ENCODE results near the gene MAFG.
"Not testable (repeated sequence)": the region's sequence is repeated elsewhere in the genome, so short reads cannot be mapped to it uniquely, and the experiment has no call there.

The MAFG gene

DNA sequence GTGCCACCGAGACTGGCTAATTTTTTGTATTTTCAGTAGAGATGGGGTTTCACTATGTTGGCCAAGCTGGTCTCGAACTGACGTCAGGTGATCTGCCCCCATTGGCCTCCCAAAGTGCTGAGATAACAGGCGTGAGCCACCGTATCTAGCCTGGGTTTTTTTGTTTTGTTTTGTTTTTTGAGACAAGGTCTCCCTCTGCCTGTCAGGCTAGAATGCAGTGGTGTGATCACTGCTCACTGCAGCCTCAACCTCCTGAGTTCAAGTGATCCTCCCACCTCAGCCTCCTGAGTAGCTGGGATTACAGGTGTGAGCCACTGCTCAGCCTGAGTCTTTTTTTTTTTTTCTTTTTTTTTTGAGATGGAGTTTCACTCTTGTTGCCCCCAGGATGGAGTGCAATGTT lies 25.9 kb upstream of the MAFG start:
- H3K27me3 ChIP-seq (ENCODE audit: low read depth); H3K4me3 ChIP-seq; DNase-seq (ENCODE audit: low spot score in 2 of 2); H3K9me3 ChIP-seq; H3K4me1 ChIP-seq; H3K36me3 ChIP-seq (replicated peaks); in situ Hi-C loops (cut with MboI; ENCODE audit: low sequenced_read_pairs): not testable (repeated sequence)

DNA sequence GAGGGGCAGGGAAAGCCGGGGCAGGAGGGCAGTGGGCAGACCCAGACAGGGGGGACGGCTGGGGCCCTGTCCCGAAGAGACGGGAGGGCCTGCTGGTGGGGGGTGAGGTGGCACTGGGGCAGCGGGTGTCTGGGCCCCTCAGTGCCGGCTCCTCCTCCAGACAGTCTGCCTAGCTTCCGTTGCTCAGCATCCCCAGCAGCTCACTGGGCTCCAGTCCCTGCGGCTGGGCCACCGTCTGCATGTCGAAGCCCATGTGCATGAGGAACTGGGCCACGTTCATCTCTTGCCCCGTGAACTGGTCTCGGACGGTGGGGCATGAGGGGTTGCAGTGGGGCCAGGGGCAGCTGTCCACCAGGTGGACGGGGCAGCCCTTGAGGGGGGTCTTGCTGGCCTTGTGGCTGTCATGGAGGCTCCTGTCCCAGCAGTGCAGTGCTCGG lies 25.3 kb upstream of the MAFG start:
- in situ Hi-C loops (cut with MboI; ENCODE audit: low sequenced_read_pairs) = no loop called here
- Histone ChIP-seq H3K9me3 (no peaks in the 10 kb centered on the region), H3K4me1 (no peaks in the 10 kb centered on the region), H3K27me3 (ENCODE audit: low read depth) (no peaks in the 10 kb centered on the region), H3K4me3 (no peak overlapping the region), H3K36me3 (replicated peaks) (no peaks in the 10 kb centered on the region)
- no peak for DNase-seq (ENCODE audit: low spot score in 2 of 2)

DNA sequence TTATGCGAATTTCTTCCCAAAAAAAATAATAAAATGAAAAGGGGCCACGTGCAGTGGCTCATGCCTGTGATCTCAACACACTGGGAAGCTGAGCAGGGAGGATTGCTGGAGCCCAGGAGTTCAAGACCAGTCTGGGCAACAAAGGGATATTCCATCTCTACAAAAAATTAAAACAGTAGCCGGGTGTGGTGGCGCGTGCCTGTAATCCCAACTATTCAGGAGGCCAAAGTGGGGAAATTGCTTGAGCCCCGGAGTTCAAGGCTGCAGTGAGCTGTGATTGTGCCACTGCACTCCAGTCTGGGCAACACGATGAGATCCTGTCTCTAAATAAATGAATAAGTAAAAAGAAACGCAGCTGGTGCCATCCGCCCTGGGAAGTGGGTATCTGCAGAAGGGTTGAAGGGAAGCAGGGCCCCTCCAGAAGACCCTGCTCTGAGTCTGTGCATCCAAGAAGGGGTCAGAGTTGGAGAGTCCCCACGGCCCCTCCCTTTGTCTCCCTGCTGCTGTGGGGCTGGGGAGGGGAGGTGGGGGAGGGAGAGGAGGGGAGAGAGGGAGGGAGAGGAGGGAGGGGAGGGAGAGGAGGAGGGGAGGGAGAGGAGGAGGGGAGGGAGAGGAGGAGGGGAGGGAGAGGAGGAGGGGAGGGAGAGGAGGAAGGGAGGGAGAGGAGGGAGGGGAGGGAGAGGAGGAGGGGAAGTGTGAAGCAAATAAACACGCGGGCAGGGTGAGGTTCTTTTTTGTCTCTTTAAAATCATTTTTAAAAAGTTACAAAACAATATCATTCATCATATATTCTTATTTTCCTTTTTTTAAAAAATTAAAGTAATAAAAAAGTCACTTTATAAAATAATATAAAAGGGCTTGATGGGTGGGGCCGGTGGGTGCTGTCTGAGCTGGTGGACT lies 24.5 kb upstream of the MAFG start:
- H3K27me3 ChIP-seq (ENCODE audit: low read depth) = no peaks in the 10 kb centered on the region
- H3K4me3 ChIP-seq = no peak overlapping the region
- no peaks in the 10 kb centered on the region for H3K4me1 ChIP-seq
- DNase-seq (ENCODE audit: low spot score in 2 of 2) = no peak
- H3K36me3 ChIP-seq (replicated peaks) = no peaks in the 10 kb centered on the region
- in situ Hi-C loops (cut with MboI; ENCODE audit: low sequenced_read_pairs) = no loop called here
- no peaks in the 10 kb centered on the region for H3K9me3 ChIP-seq

DNA sequence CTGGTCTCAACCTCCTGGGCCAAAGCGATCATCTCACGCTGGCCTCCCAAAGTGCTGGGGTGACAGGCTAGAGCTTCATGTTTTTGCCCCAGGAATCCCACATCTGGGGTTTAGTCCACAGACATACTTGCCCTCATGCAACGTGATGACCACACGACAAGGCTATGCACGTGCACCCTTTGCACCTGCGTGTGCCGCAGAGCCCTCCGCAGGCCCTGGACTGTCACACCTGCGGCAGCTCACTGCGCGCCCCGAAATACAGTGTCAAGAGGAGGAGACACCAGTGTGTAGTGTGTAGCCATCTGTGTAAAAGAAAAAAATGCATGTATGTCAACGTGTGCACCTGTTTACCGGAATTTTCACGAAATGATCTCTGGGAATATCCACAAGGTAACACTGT lies 23.0 kb upstream of the MAFG start:
- no peaks in the 10 kb centered on the region for H3K27me3 ChIP-seq (ENCODE audit: low read depth)
- H3K9me3 ChIP-seq = no peaks in the 10 kb centered on the region
- H3K4me3 ChIP-seq = no peak overlapping the region
- no peak for DNase-seq (ENCODE audit: low spot score in 2 of 2)
- in situ Hi-C loops (cut with MboI; ENCODE audit: low sequenced_read_pairs) = no loop called here
- no peaks in the 10 kb centered on the region for H3K36me3 ChIP-seq (replicated peaks)
- no peaks in the 10 kb centered on the region for H3K4me1 ChIP-seq

DNA sequence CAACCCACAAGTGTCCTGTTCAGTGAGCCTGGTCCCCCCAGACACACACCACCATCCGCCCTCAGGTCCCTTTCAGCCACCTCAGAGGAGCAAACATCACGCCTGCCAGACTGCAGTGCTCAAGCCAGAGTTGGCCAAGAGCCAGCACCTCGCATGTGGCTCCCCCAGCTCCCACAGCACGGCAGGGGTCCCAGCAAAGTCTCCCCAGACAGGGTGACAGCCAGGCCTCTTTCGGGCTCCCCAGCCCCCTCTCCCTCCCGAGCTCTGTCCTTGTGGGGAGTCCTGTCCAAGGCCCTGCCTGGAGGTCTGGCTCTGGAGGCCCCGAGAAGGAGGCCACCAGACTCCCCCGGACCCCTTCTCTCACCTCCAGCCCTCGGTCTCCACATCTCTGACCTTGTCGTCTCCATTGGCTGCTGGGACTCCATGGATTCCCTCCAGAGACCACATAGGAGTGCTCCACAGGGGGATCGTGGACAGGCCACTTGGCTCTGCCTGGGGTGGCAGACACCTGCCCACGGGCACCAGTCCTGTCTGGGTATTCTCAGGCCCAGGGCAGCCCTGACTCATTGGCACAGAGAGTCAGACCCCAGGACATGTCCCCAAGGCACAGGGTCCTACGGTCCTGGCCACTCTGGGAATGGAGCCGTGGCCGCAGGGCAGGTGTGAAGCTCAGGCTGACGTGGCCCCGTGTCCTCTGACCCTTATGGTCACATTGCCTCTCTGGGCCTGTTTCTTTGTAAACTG lies 21.3 kb upstream of the MAFG start:
- Histone ChIP-seq H3K4me3 (no peak overlapping the region), H3K27me3 (ENCODE audit: low read depth) (no peaks in the 10 kb centered on the region), H3K4me1 (no peaks in the 10 kb centered on the region), H3K9me3 (no peaks in the 10 kb centered on the region), H3K36me3 (replicated peaks) (no peaks in the 10 kb centered on the region)
- in situ Hi-C loops (cut with MboI; ENCODE audit: low sequenced_read_pairs) = no loop called here
- DNase-seq (ENCODE audit: low spot score in 2 of 2) = no peak

DNA sequence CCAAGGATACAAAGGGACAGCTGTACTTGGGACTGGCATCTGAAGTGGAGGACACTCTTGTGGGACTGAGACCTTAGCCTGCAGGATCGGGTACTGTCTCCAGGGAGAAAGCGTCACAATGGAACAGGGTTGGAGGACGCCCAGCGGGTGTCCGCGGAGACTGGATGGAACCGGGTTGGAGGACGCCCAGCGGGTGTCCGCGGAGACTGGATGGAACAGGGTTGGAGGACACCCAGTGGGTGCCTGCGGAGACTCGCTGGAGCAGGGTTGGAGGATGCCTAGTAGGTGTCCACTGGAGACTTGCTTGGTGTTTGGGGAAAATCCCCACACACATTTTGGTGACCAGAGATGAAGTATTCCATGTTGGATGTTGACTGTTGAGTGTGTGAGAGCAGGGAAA lies 19.7 kb upstream of the MAFG start, which contains the start of gene MYADML2:
Gene MYADML2, minus strand, starts transcription at position 45 of the 400 bp plus-strand sequence. CDS start 5,492 bp downstream, outside the sequence.
- DNase-seq (ENCODE audit: low spot score in 2 of 2) = no peak
- Histone ChIP-seq H3K9me3 (no peaks in the 10 kb centered on the region), H3K4me3 (no peak within 1 kb of the TSS), H3K27me3 (ENCODE audit: low read depth) (no peaks in the 10 kb centered on the region), H3K36me3 (replicated peaks) (no peaks in the 10 kb centered on the region), H3K4me1 (no peaks in the 10 kb centered on the region)
- in situ Hi-C loops (cut with MboI; ENCODE audit: low sequenced_read_pairs) = no loop called here

DNA sequence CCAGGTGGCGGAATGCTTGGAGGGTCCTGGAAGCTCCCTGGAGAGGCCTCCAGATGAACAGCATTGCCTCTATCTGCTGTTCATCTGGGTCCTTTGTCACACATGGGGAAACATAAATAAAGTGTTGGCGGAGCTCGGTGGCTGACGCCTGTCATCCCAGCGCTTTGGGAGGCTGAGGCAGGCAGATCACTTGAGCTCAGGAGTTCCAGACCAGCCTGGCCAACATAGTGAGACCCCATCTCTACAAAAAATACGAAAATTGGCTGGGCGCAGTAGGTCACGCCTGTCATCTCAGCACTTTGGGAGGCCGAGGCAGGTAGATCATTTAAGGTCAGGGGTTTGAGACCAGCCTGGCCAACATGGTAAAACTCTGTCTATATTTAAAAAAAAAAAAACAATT lies 17.3 kb upstream of the MAFG start:
- DNase-seq (ENCODE audit: low spot score in 2 of 2) = no peak
- H3K4me1 ChIP-seq = no peaks in the 10 kb centered on the region
- no peaks in the 10 kb centered on the region for H3K9me3 ChIP-seq
- in situ Hi-C loops (cut with MboI; ENCODE audit: low sequenced_read_pairs) = no loop called here
- no peak overlapping the region for H3K4me3 ChIP-seq
- no peaks in the 10 kb centered on the region for H3K36me3 ChIP-seq (replicated peaks)
- no peaks in the 10 kb centered on the region for H3K27me3 ChIP-seq (ENCODE audit: low read depth)

DNA sequence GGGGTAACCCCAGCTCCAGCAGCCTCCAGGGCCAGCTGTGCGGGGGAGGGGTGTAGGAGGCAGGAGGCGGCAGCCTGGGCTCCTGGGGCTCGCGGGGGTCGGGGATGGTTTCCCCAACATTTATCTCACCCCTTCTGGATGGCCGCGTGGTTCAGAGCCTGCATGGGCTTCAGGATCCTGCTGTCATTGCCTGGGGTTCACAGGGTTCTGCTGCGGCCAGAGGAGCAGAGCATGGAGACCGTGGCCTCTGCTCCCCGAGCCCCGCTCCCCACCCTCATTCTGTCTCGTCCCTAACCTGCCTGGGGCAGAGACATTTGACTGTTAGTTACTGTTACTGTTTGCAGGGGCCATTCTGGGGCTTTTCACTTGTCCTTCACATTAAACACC lies 14.6 kb upstream of the MAFG start:
- Histone ChIP-seq H3K27me3 (ENCODE audit: low read depth) (no peaks in the 10 kb centered on the region), H3K36me3 (replicated peaks) (no peaks in the 10 kb centered on the region), H3K4me3 (no peak overlapping the region), H3K9me3 (no peaks in the 10 kb centered on the region), H3K4me1 (peaks cover 5% of the 10 kb centered on the region; the same call in 1 of the 2 replicates)
- no peak for DNase-seq (ENCODE audit: low spot score in 2 of 2)
- in situ Hi-C loops (cut with MboI; ENCODE audit: low sequenced_read_pairs) = no loop called here

DNA sequence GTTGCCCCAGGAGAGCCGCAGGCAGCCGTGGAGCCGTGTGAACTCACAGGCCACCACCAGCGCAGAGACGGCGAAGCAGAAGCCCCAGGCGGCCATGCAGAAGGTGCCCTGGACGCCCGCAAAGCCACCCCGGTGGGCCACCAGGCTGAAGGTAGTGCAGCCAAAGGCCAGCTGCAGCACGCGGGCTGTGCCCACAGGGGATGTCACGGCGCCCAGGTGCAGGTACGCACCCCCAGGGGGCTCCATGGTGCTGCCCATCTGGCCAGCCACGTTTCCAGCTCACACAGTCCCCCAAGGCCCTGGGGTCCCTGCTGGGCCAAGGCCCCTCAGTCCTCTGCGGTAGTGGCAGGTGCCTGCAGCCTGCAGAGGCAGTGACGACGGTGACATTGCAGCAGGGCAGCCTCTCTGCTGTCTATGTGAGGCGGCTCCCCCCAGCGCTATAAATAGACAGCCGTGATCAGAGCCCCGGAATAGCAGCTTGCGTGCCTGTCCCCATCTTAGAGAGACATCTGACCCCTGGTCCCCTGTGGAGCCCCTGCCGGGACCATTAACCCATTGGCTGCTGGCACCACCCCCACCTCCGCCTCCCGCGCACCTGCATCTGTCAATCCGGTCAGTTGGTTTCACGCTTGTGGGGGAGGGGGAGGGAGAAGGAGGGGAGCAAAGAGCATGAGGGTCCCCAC lies 14.1 kb upstream of the MAFG start:
- no peak for DNase-seq (ENCODE audit: low spot score in 2 of 2)
- no peaks in the 10 kb centered on the region for H3K27me3 ChIP-seq (ENCODE audit: low read depth)
- peaks cover 5% of the 10 kb centered on the region; the same call in 1 of the 2 replicates for H3K4me1 ChIP-seq
- H3K9me3 ChIP-seq = no peaks in the 10 kb centered on the region
- H3K4me3 ChIP-seq = no peak overlapping the region
- in situ Hi-C loops (cut with MboI; ENCODE audit: low sequenced_read_pairs) = no loop called here
- no peaks in the 10 kb centered on the region for H3K36me3 ChIP-seq (replicated peaks)

DNA sequence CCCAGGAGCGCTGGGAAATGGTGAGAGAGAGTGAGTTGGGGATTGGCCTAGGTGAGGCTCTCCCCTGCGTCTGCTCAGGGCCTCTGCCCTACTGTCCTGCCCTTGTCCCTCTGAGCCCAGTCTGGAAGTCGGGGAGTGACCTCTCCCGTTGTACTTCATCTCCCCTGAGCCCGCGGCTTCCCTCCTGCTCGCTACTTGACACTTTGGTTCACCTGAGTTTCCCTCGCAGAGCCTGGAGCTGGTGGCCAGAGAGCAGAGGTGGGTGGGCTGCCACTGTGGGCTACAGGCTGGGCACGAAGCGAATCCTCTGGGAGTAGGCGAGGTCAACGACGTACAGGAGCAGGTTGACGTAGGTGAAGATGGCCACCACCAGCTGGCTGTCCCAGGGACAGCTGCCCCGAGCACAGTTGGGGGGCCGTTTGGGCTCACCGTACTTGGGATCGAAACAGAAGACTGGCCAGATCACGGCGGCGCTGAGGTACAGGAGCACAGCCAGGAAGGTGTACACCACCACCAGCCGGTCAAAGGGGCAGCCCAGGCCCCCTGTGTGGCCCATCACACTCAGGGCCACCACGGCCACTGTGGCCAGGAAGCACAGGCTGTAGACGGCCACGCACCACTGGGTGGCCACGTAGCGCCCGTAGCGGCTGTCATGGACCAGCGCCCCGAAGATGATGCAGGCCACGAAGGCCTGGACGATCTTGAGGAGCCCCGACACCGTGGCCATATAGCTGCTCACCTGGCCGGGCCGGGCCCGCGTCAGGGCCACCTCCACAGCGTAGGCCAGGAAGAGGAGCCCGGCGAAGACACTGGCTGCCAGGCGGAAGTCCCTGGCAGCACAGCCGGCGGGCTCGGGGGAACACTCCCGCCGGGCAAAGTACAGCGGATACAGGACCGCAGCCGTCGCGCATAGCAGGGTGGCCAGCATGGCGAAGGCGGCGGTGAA lies 13.3 kb upstream of the MAFG start:
- H3K36me3 ChIP-seq (replicated peaks) = peaks cover 2% of the 10 kb centered on the region
- H3K4me3 ChIP-seq = no peak overlapping the region
- DNase-seq (ENCODE audit: low spot score in 2 of 2) = no peak
- no peaks in the 10 kb centered on the region for H3K9me3 ChIP-seq
- H3K27me3 ChIP-seq (ENCODE audit: low read depth) = no peaks in the 10 kb centered on the region
- H3K4me1 ChIP-seq = peaks cover 6% of the 10 kb centered on the region
- in situ Hi-C loops (cut with MboI; ENCODE audit: low sequenced_read_pairs) = no loop called here

DNA sequence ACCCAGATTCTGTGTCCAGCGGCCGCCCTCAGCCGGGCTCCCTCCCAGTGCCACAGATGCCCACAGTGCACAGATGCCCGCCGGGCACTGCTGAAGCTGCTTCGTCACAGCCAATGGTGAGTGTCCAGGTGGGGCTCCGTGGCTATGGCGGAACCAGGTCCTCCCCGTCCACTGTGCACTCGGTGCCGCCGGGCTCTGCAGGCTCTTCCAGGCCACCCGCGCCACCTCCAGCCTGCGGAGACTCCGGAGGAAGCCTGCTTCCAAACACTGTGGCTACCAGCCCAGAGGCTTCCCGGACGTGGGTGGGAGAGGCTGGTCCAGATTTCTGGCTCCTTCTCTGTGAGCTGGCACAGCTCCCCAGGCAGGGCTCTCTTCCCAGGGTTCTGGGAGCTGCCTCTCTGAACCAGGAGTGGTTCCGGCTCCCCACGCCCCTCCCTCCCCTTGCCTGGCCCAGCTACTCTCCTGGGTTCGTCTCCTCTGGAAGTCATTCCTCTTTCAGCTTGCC lies 12.4 kb upstream of the MAFG start:
- peaks cover 11% of the 10 kb centered on the region for H3K36me3 ChIP-seq (replicated peaks)
- DNase-seq (ENCODE audit: low spot score in 2 of 2) = no peak
- H3K9me3 ChIP-seq = no peaks in the 10 kb centered on the region
- no peaks in the 10 kb centered on the region for H3K27me3 ChIP-seq (ENCODE audit: low read depth)
- no peak overlapping the region for H3K4me3 ChIP-seq
- H3K4me1 ChIP-seq = peaks cover 9% of the 10 kb centered on the region
- in situ Hi-C loops (cut with MboI; ENCODE audit: low sequenced_read_pairs) = no loop called here

DNA sequence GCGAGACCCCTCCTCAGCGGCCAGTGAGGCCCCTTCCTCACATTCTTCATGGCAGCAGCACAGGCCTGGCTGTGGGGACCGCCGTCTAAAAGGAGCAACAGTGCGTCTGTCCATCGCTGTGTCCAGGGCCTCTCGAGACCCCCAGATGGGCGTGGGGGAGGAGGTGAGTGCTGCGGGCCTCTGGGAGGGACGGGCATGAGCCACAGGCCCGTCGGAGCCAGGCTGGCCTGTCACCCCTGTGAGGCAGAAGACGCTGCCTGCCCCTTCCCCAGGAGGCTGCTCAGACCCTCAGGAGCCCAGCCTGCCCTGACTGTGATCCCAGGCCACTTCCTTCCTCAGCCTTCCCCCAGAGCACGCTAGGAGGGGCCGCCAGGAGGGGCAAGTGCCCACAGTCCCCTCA lies 11.7 kb upstream of the MAFG start:
- Histone ChIP-seq H3K4me3 (no peak overlapping the region), H3K27me3 (ENCODE audit: low read depth) (no peaks in the 10 kb centered on the region), H3K36me3 (replicated peaks) (peaks cover 18% of the 10 kb centered on the region), H3K9me3 (no peaks in the 10 kb centered on the region), H3K4me1 (peaks cover 9% of the 10 kb centered on the region)
- no peak for DNase-seq (ENCODE audit: low spot score in 2 of 2)
- in situ Hi-C loops (cut with MboI; ENCODE audit: low sequenced_read_pairs) = no loop called here

DNA sequence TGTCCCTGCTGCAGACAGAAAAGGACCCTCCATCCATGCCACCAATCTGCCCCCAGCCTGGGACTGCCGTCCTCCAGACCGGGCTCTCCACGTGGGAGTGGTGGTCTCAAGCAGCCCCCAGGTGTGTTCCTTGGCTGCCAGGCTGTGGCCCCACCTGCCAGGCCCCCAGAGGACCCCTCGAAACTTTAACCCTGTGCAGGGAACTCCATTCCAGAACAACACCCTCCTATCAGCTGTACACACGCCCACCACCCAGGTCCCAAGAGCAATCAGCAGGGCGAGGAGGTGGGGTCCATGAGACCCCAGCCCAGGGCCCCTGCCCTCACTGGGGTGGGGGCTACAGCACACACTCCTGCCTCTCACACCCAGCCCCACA lies 8.2 kb upstream of the MAFG start:
- Histone ChIP-seq H3K4me3 (peak overlapping the region; percentile 70), H3K36me3 (replicated peaks) (peaks cover 36% of the 10 kb centered on the region), H3K27me3 (ENCODE audit: low read depth) (no peaks in the 10 kb centered on the region), H3K9me3 (no peaks in the 10 kb centered on the region), H3K4me1 (peaks cover 9% of the 10 kb centered on the region)
- no peak for DNase-seq (ENCODE audit: low spot score in 2 of 2)
- in situ Hi-C loops (cut with MboI; ENCODE audit: low sequenced_read_pairs) = no loop called here
